Iris pigment epithelial cell (primary cell): Measurements from ENCODE around the gene ST7L.

Experiments
- DNase-seq: peaks from one replicate; pipeline ENCODE4 v3.0.0-alpha.2; 2011; ENCODE audit warnings: low read depth

Gene ST7L

GRCh38 chr1:112515311-112516009 is 103.5 kb downstream of the ST7L start:
- peak; percentile 61 for DNase-seq

GRCh38 chr1:112514901-112515300 is 104.0 kb downstream of the ST7L start:
- DNase-seq: no peak

- DNase-seq: peak; percentile 86
Observed at GRCh38 chr1:112513112-112513870, 105.7 kb downstream of the ST7L start.

- DNase-seq: no peak
Observed at GRCh38 chr1:112511897-112512296, 107.0 kb downstream of the ST7L start.

- DNase-seq: no peak
Observed at GRCh38 chr1:112510340-112510739, 108.6 kb downstream of the ST7L start.

- no peak for DNase-seq
Observed at GRCh38 chr1:112509660-112510178, 109.2 kb downstream of the ST7L start.

GRCh38 chr1:112509005-112509659 is 109.8 kb downstream of the ST7L start:
- DNase-seq: peak; percentile 60

GRCh38 chr1:112508278-112509004 is 110.5 kb downstream of the ST7L start, which contains the start of gene WNT2B:
WNT2B (plus strand) TSS chr1:112508965; CDS start chr1:112509263, 298 bp downstream.
- no peak for DNase-seq

GRCh38 chr1:112507921-112508277 is 111.0 kb downstream of the ST7L start:
- DNase-seq: no peak

- DNase-seq: no peak
Observed at GRCh38 chr1:112507336-112507735, 111.6 kb downstream of the ST7L start.

GRCh38 chr1:112506731-112507130 is 112.2 kb downstream of the ST7L start:
- DNase-seq: no peak

- DNase-seq: no peak
Observed at GRCh38 chr1:112506306-112506705, 112.6 kb downstream of the ST7L start.

GRCh38 chr1:112505878-112506277 is 113.1 kb downstream of the ST7L start:
- no peak for DNase-seq

GRCh38 chr1:112505400-112505785 is 113.5 kb downstream of the ST7L start:
- DNase-seq: no peak

- no peak for DNase-seq
Observed at GRCh38 chr1:112504661-112505399, 114.1 kb downstream of the ST7L start.

GRCh38 chr1:112504001-112504660 is 114.8 kb downstream of the ST7L start:
- no peak for DNase-seq

GRCh38 chr1:112502826-112503225 is 116.1 kb downstream of the ST7L start:
- peak; percentile 62 for DNase-seq

GRCh38 chr1:112501810-112502641 is 116.9 kb downstream of the ST7L start:
- peak; percentile 81 for DNase-seq

- no peak for DNase-seq
Observed at GRCh38 chr1:112496290-112496689, 122.7 kb downstream of the ST7L start.

- no peak for DNase-seq
Observed at GRCh38 chr1:112493351-112493750, 125.6 kb downstream of the ST7L start.
